Neural progenitor cell (in vitro differentiated cells): Measurements from ENCODE around the gene GPR142. TPM values are rescaled to one million over a fixed set of nuclear protein-coding genes. Genes with fewer than 3 reads are reported as not detected.

Source experiments
- DNase-seq: peaks from one replicate; pipeline ENCODE4 v3.0.0-alpha.2; 2016; ENCODE audit warnings: low spot score
- H2AFZ ChIP-seq: fragments of 200-600 bp; sonication (generic); replicated peaks from 2 replicates; pipeline ENCODE4 v1.6.1; 2016; ENCODE audit warnings: antibody characterized with exemption
- H3F3A ChIP-seq: fragments of 200-600 bp; sonication (generic); 2 replicates; pipeline ENCODE4 v1.6.1; 2016; ENCODE audit warnings: antibody characterized with exemption, low read depth
- H3K27ac ChIP-seq: fragments of 200-600 bp; sonication (generic); 2 replicates; pipeline ENCODE4 v1.5.1; 2016; ENCODE audit warnings: mild to moderate bottlenecking
- H3K27me3 ChIP-seq: fragments of 200-600 bp; sonication (generic); 2 replicates; pipeline ENCODE4 v1.6.1; 2016; ENCODE audit warnings: mild to moderate bottlenecking, moderate library complexity
- H3K36me3 ChIP-seq: fragments of 200-600 bp; sonication (generic); 2 replicates; pipeline ENCODE4 v1.5.1; 2016
- H3K4me1 ChIP-seq: fragments of 200-600 bp; sonication (generic); 2 replicates; pipeline ENCODE4 v1.6.1; 2016; ENCODE audit warnings: mixed run types
- H3K4me2 ChIP-seq: fragments of 200-600 bp; sonication (generic); 2 replicates; pipeline ENCODE4 v1.6.1; 2016
- H3K4me3 ChIP-seq: fragments of 200-600 bp; sonication (generic); 2 replicates; pipeline ENCODE4 v1.5.1; 2016
- H3K79me2 ChIP-seq: fragments of 200-600 bp; sonication (generic); 2 replicates; pipeline ENCODE4 v1.6.1; 2016; ENCODE audit warnings: low read depth
- H3K9ac ChIP-seq: fragments of 200-600 bp; sonication (generic); 2 replicates; pipeline ENCODE4 v1.6.1; 2016
- H3K9me3 ChIP-seq: fragments of 200-600 bp; sonication (generic); 2 replicates; pipeline ENCODE4 v1.5.1; 2016; ENCODE audit warnings: low read depth
- H4K20me1 ChIP-seq: fragments of 200-600 bp; sonication (generic); 2 replicates; pipeline ENCODE4 v1.6.1; 2016; ENCODE audit warnings: low read depth
- H3K27ac Mint-ChIP-seq: 3 replicates; pipeline ENCODE4 v1.8.0; 2021; ENCODE audit warnings: mixed read lengths
- H3K27me3 Mint-ChIP-seq: 2 replicates; pipeline ENCODE4 v1.8.0; 2022; ENCODE audit warnings: low read depth, mild to moderate bottlenecking, inconsistent platforms, moderate library complexity, mixed read lengths; ENCODE audit not compliant: insufficient read depth
- H3K36me3 Mint-ChIP-seq: 3 replicates; pipeline ENCODE4 v1.8.0; 2021; ENCODE audit warnings: mixed read lengths
- H3K4me1 Mint-ChIP-seq: 3 replicates; pipeline ENCODE4 v1.8.0; 2021; ENCODE audit warnings: mixed read lengths
- H3K4me3 Mint-ChIP-seq: 3 replicates; pipeline ENCODE4 v1.8.0; 2021; ENCODE audit warnings: mild to moderate bottlenecking, moderate library complexity, mixed read lengths
- H3K9me3 Mint-ChIP-seq: 3 replicates; pipeline ENCODE4 v1.8.0; 2020; ENCODE audit warnings: mixed read lengths
- EZH2 ChIP-seq: fragments of 200-600 bp; sonication (generic); IDR thresholded peaks from 2 replicates; pipeline ENCODE4 v1.6.1; 2017; ENCODE audit warnings: antibody characterized with exemption, mild to moderate bottlenecking, moderate library complexity
- EZH2phosphoT487 ChIP-seq: fragments of 200-600 bp; sonication (generic); IDR thresholded peaks from 2 replicates; pipeline ENCODE4 v1.6.1; 2017; ENCODE audit warnings: antibody characterized with exemption
- total RNA-seq: library from RNA; depleted of rRNA; stranded (reverse); fragments of >200 nt; gene quantifications from 2 replicates; pipeline ENCODE4 v1.2.3, GENCODE V29; 2015; ENCODE audit warnings: low replicate concordance
- TF ChIP-seq, protein P1 (sequence below): fragments of 200-600 bp; sonication (generic); IDR thresholded peaks from 2 replicates; pipeline ENCODE4 v1.5.1; 2017; ENCODE audit warnings: antibody characterized with exemption, mild to moderate bottlenecking

Gene GPR142
- total RNA-seq, 1 donor from 2014 or later, result not detected

DNA sequence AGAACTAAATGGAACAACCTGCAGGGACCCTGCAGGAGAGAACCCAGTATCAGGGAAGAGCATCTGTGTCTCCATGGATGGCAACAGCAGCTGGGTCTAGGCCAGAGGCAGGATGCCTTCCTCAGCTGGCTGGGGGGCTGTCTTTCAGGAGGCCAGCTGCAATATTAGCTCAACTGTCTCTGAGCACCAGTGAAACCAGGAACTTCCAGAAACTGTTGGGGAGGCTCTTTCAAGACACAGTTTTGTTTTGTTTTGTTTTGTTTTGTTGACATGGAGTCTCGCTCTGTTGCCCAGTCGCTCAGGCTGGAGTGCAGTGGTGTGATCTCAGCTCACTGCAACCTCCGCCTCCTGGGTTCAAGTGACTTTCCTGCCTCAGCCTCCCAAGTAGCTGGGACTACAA lies 7.6 kb downstream of the GPR142 start:
- peaks cover 12% of the 10 kb centered on the region for H3K27me3 Mint-ChIP-seq
- no peak overlapping the region for H3K4me3 ChIP-seq
- TF ChIP-seq EZH2 (no peak), EZH2phosphoT487 (no peak)
- TF ChIP-seq, protein P1, sequence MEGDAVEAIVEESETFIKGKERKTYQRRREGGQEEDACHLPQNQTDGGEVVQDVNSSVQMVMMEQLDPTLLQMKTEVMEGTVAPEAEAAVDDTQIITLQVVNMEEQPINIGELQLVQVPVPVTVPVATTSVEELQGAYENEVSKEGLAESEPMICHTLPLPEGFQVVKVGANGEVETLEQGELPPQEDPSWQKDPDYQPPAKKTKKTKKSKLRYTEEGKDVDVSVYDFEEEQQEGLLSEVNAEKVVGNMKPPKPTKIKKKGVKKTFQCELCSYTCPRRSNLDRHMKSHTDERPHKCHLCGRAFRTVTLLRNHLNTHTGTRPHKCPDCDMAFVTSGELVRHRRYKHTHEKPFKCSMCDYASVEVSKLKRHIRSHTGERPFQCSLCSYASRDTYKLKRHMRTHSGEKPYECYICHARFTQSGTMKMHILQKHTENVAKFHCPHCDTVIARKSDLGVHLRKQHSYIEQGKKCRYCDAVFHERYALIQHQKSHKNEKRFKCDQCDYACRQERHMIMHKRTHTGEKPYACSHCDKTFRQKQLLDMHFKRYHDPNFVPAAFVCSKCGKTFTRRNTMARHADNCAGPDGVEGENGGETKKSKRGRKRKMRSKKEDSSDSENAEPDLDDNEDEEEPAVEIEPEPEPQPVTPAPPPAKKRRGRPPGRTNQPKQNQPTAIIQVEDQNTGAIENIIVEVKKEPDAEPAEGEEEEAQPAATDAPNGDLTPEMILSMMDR, result no peak
- H3F3A ChIP-seq, result no peaks in the 10 kb centered on the region
- H3K36me3 Mint-ChIP-seq, result no peaks in the 10 kb centered on the region
- peaks cover 6% of the 10 kb centered on the region for H3K4me1 Mint-ChIP-seq
- H4K20me1 ChIP-seq, result no peaks in the 10 kb centered on the region
- H3K4me3 Mint-ChIP-seq, result no peak overlapping the region
- no peak overlapping the region for H3K4me2 ChIP-seq
- peaks cover 7% of the 10 kb centered on the region for H3K4me1 ChIP-seq
- H2AFZ ChIP-seq, result no peak overlapping the region
- H3K9ac ChIP-seq, result no peak overlapping the region
- H3K27me3 ChIP-seq, result no peaks in the 10 kb centered on the region
- no peaks in the 10 kb centered on the region for H3K36me3 ChIP-seq
- no peak overlapping the region for H3K27ac Mint-ChIP-seq
- no peaks in the 10 kb centered on the region for H3K9me3 ChIP-seq
- no peaks in the 10 kb centered on the region for H3K9me3 Mint-ChIP-seq
- DNase-seq, result no peak
- no peak overlapping the region for H3K27ac ChIP-seq
- H3K79me2 ChIP-seq, result no peaks in the 10 kb centered on the region

DNA sequence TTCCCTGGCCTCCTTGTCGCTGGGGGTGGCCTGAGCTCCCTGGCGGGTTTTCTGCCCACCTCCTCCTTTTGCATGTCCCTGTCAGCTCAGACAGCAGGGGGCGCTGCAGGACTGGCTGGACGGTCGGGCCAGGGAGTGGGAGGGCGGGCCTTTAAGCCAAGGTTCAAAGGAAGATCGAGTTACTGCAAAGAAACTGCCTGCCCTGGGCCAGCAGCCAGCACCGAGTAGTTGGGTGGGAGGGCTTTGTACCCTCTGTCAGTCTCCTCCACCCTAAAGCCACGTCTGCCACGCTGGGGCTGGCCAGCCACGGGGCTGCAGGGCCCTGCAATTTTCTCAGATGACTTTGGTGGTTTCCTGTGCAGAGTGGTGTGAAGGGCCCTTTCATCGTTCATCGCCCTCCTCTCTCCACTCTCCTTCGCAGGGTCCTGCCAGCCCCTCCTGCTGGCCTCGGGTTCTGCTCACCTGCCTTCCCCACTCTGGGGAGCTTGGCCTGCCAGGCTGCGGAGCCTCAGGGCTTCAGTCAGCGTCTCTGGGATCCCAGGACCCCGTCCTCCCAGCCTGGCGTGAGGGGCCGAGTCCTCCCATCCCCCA lies 12.3 kb downstream of the GPR142 start:
- Mint-ChIP-seq H3K36me3 (no peaks in the 10 kb centered on the region), H3K27ac (no peak overlapping the region), H3K27me3 (peaks cover 15% of the 10 kb centered on the region), H3K4me3 (no peak overlapping the region), H3K9me3 (no peaks in the 10 kb centered on the region), H3K4me1 (peaks cover 20% of the 10 kb centered on the region)
- Histone ChIP-seq H3K79me2 (no peaks in the 10 kb centered on the region), H3K27ac (no peak overlapping the region), H2AFZ (peak overlapping the region; percentile 77), H3K9ac (no peak overlapping the region), H3K4me1 (peaks cover 14% of the 10 kb centered on the region), H3F3A (peaks cover 4% of the 10 kb centered on the region), H3K9me3 (no peaks in the 10 kb centered on the region), H3K4me2 (peak overlapping the region; percentile 44), H4K20me1 (no peaks in the 10 kb centered on the region), H3K27me3 (no peaks in the 10 kb centered on the region), H3K36me3 (no peaks in the 10 kb centered on the region), H3K4me3 (no peak overlapping the region)
- TF ChIP-seq EZH2, result no peak
- TF ChIP-seq EZH2phosphoT487, result no peak
- TF ChIP-seq, protein P1, result peak; percentile 98
- DNase-seq, result peak; percentile 94

- Mint-ChIP-seq H3K4me3 (peak overlapping the region; percentile 48), H3K9me3 (no peaks in the 10 kb centered on the region), H3K4me1 (peaks cover 17% of the 10 kb centered on the region), H3K27me3 (peaks cover 13% of the 10 kb centered on the region), H3K36me3 (no peaks in the 10 kb centered on the region), H3K27ac (peak overlapping the region; percentile 74)
- H3K9ac ChIP-seq, result no peak overlapping the region
- TF ChIP-seq EZH2 (no peak), EZH2phosphoT487 (no peak)
- TF ChIP-seq, protein P1, result no peak
- peaks cover 14% of the 10 kb centered on the region for H3K4me1 ChIP-seq
- no peak overlapping the region for H3K27ac ChIP-seq
- no peaks in the 10 kb centered on the region for H3K9me3 ChIP-seq
- DNase-seq, result peak; percentile 37
- no peak overlapping the region for H3K4me3 ChIP-seq
- H3K4me2 ChIP-seq, result peak overlapping the region; percentile 44
- H4K20me1 ChIP-seq, result no peaks in the 10 kb centered on the region
- no peaks in the 10 kb centered on the region for H3K79me2 ChIP-seq
- H3K27me3 ChIP-seq, result no peaks in the 10 kb centered on the region
- no peaks in the 10 kb centered on the region for H3K36me3 ChIP-seq
- peak overlapping the region; percentile 21 for H2AFZ ChIP-seq
- H3F3A ChIP-seq, result peaks cover 4% of the 10 kb centered on the region
These were observed 13.0 kb downstream of the GPR142 start for GRCh38 chr17:74380086-74380958.
